NCI-H460 (cell line): ENCODE results near the gene DMGDH. TPM values are rescaled to one million over a fixed set of nuclear protein-coding genes. Genes with fewer than 3 reads are reported as not detected.

Experiments
- DNase-seq: peaks from one replicate; pipeline ENCODE4 v3.0.0-alpha.2; 2016; ENCODE audit warnings: low read depth; ENCODE audit errors: extremely low read depth
- total RNA-seq: library from RNA; depleted of rRNA; stranded (reverse); fragments of >200 nt; shearing (Covaris generic); gene quantifications from 2 replicates; pipeline ENCODE4 v1.2.3, GENCODE V29; 2014

The DMGDH gene
- total RNA-seq, 1 experiment from 2014 or later: 0.20 TPM

GRCh38 chr5:79074641-79075040 is 5.2 kb upstream of the DMGDH start:
- no peak for DNase-seq

GRCh38 chr5:79070350-79070667 is 835 bp upstream of the DMGDH start:
- no peak for DNase-seq

- DNase-seq: no peak
These were observed 7.0 kb downstream of the DMGDH start for GRCh38 chr5:79062436-79062835.

- DNase-seq: no peak
These were observed 9.8 kb downstream of the DMGDH start for GRCh38 chr5:79059674-79060073.

- no peak for DNase-seq
These were observed 12.6 kb downstream of the DMGDH start for GRCh38 chr5:79056847-79057246.

- no peak for DNase-seq
These were observed 14.5 kb downstream of the DMGDH start for GRCh38 chr5:79055017-79055416.

GRCh38 chr5:79053321-79053720 is 16.2 kb downstream of the DMGDH start:
- DNase-seq: no peak

- DNase-seq: no peak
These were observed 19.0 kb downstream of the DMGDH start for GRCh38 chr5:79050498-79050897.

- no peak for DNase-seq
These were observed 21.0 kb downstream of the DMGDH start for GRCh38 chr5:79048437-79048836.

GRCh38 chr5:79047199-79047598 is 22.3 kb downstream of the DMGDH start:
- no peak for DNase-seq

- no peak for DNase-seq
These were observed 27.3 kb downstream of the DMGDH start for GRCh38 chr5:79042188-79042587.

GRCh38 chr5:79036769-79037168 is 32.7 kb downstream of the DMGDH start:
- DNase-seq: no peak

- no peak for DNase-seq
These were observed 34.2 kb downstream of the DMGDH start for GRCh38 chr5:79035237-79035636.

GRCh38 chr5:79032782-79033181 is 36.7 kb downstream of the DMGDH start:
- no peak for DNase-seq

GRCh38 chr5:79032031-79032695 is 37.3 kb downstream of the DMGDH start:
- DNase-seq: no peak

- DNase-seq: no peak
These were observed 38.0 kb downstream of the DMGDH start for GRCh38 chr5:79031485-79031867.

- DNase-seq: no peak
These were observed 38.6 kb downstream of the DMGDH start for GRCh38 chr5:79030663-79031484.

- peak; percentile 48 for DNase-seq
These were observed 44.4 kb downstream of the DMGDH start for GRCh38 chr5:79025054-79025472.

- no peak for DNase-seq
These were observed 45.5 kb downstream of the DMGDH start for GRCh38 chr5:79023947-79024346.

GRCh38 chr5:79023348-79023747 is 46.1 kb downstream of the DMGDH start:
- DNase-seq: no peak

GRCh38 chr5:79022771-79023170 is 46.7 kb downstream of the DMGDH start:
- DNase-seq: no peak

GRCh38 chr5:79021753-79022152 is 47.7 kb downstream of the DMGDH start:
- no peak for DNase-seq
